CD4-positive, alpha-beta T cell treated with Interferon alpha-2 for 1 hour (primary cell): ENCODE results near the gene SESN1.
A peak's percentile ranks its signal among the peaks of the same experiment; 100 is the strongest.
"Not testable (repeated sequence)": the region's sequence is repeated elsewhere in the genome, so short reads cannot be mapped to it uniquely, and the experiment has no call there.

Experiments
- DNase-seq, 2 donors: peaks; one replicate each; pipeline ENCODE4 v3.0.0-alpha.2; 2020 to 2022

The SESN1 gene

DNA sequence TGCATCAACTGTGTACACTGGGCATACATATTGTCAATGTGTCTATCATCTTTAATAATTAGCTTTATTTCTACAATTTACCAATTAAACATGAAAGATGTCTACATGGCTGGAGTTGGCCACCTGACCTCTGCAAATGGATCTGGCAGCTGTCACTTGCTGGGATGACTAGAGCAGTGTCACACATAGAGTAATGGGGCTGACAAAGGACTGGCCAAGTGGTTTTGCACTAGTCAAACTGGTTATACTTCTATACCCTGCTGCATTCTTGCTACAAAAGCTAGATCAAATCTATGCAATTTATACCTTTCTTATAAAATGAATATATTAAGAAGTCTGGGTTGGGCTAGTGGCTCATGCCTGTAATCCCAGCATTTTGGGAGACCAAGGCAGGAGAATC, 99.3 kb downstream of the SESN1 start:
- DNase-seq = no peak

- no peak for DNase-seq
Measured at GRCh38 chr6:108993876-108994275, 100.8 kb downstream of the SESN1 start.

DNA sequence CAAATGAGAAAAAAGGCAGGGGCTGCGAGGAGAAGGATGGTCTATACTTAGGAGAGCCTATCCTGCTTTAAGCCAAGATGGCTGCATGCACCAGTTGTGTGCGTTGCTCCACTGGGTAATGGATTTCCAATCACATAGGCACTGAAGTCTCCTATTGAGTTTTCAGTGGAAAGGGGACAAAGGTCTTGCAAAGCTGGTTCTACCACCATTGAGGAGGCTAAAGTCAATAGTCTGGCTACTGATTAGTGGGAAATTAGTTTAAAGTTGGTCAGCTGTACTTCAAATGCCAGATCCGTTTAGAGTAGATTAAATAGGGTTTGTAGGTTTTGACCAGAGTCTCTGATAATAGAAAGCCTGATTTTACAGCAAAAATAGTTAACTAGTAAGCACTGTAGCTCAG, 104.9 kb downstream of the SESN1 start:
- no peak for DNase-seq

DNA sequence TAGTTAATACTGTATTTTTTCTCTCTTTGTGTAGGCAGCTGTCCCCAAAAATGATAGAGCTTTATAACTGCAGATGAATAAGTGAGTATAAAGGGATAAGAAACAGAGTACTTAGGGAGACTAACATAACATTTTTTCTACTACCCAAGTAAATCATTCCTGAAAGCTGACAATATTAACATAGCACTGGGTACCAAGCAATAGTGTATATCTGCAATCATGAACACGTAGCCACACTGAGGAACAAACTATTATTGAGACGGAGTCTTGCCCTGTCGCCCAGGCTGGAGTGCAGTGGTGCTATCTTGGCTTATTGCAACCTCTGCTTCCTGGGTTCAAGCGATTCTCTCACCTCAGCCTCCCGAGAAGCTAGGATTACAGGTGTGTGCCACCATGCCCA, 105.9 kb downstream of the SESN1 start:
- no peak for DNase-seq

GRCh38 chr6:108988296-108988695, 106.3 kb downstream of the SESN1 start:
- DNase-seq = no peak

- DNase-seq = no peak
Measured at GRCh38 chr6:108987156-108987555, 107.5 kb downstream of the SESN1 start.

- no peak for DNase-seq
Measured at GRCh38 chr6:108985301-108985700, 109.3 kb downstream of the SESN1 start.

DNA sequence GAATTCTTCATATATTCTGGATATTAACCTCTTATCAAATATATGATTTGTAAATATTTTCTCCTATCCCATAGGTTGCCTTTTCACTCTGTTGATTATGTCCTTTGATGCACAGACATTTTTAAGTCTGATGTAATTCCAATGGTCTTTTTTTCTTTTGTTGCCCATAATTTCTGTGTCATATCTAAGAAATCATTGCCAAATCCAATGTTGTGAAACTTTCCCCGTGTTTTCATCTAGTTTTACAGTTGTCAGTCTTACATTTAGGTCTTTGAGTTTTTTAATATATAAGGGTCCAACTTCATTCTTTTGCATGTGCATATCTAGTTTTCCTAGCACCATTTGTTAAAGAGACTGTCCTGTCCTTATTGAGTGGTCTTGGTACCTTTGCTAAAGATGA, 111.5 kb downstream of the SESN1 start:
- DNase-seq = no peak

- DNase-seq = no peak
Measured at GRCh38 chr6:108982154-108983113, 112.2 kb downstream of the SESN1 start.

GRCh38 chr6:108978638-108979037, 116.0 kb downstream of the SESN1 start:
- DNase-seq = not testable (repeated sequence)

DNA sequence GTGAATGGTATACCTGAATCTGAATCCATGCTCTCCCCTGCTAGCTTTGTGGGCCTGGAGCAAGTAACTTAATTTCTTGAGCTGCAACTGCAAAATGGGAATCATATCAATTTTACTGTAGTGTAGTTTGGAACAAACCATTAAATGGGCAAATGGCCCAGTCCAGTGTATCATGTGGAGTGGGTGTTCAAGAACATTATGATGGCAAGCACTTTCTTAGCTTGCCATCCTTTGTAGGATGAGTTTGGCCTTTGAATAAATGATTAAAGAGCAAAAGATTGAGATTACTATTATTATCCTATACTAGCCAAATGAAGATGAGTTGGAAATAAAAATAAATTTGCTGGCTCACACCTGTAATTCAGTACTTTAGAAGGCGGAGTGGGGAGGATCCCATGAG, 120.4 kb downstream of the SESN1 start:
- DNase-seq = no peak

DNA sequence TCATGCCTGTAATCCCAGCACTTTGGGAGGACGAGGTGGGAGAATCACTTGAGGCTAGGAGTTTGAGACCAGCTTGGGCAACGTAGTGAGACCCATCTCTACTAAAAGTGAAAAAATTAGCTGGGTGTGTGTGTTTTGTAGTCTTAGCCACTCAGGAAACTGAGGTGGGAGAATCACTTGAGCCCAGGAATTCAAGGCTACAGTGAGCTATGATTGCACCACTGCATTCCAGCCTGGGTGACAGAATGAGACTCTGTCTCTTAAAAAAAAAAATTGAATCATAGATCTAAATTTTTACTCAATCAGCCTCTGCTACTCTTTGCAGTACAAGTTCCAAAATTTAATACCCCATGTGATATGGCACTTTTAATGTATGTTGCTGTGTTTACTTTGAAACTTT, 124.9 kb downstream of the SESN1 start:
- DNase-seq = no peak

- no peak for DNase-seq
Measured at GRCh38 chr6:108968325-108969316, 126.0 kb downstream of the SESN1 start.

DNA sequence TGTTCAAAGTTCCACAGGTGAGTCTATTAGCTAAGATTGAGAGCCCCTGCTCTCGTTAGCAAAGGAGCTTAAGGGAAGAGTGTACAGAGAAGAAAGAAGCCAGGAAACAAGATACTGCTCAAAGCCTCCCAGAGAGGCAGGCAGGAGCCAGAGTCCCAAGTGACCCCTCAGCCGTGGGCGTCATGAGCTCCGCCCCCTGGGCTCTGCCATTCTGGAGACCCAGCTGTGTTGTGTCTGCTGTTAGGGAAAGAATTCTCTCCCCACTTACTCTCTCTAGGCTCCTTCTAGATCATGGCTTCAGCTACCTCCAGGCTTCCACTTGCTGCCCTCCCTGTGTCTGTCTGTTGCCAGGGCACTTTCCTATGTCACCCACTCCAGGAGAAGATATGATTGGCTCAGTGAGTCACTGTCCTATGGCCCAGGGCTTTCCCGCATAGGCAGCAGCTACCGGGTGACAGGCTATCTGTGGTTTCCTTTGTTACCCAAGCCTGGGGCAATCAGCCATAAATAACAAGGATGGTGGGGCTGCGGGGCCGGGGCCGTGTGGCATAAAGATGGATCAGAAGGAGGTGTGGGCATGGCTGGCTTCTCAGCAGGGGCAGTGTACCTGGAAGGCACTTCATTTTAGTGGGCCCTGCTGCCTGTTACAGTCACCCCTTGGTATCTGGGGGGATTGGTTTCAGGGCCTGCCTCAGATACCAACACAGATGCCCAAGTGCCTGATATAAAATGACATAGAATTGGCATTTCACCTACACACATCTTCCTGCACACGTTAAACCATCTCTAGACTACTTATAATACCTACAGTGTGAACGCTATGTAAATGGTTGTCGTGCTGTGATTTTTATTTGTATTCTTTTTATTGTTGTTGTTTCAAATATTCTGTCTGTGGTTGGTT, 127.5 kb downstream of the SESN1 start:
- peak; percentile 36 to 63 for DNase-seq

GRCh38 chr6:108966251-108966650, 128.4 kb downstream of the SESN1 start:
- DNase-seq = no peak

GRCh38 chr6:108961985-108962384, 132.7 kb downstream of the SESN1 start:
- no peak for DNase-seq

DNA sequence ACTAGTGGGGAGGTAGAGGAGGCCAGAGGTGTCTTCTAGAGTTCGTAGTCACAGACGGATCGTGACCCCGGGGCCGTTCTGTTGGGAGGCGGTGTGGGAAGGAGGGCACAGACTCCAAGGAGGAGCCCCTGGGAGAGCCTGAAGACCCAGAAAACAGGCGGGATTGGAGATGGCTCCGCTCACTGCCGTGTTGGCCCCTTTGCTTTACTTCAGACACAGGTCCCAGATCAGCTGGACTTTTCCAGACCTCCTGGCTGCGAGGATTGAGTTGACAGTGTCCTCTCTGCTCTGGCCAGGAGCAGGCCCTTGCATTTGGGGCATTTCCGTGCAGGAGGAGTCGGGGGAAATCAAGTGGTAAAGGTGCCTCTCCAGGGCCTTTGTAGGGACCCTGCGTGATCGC, 133.6 kb downstream of the SESN1 start:
- DNase-seq = no peak

DNA sequence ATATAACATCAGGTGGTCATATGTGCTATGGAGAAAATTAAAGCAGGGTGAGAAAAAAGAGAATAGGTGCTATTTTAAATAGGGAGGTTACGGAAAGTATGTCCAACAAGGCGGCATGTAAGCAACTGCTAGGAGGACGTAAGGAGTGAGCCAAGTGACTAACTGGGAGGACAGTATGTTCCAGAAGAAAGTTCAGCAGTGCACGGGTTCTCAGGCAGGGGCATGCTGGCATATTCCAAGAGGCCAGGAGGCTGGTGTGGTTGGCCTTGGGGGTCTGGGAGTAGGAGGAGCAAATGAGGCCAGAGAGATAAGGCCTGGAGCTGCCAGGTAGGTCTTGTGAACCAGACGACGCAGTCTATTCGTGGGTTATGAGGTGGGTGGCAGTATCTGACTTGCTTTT, 134.0 kb downstream of the SESN1 start:
- DNase-seq = no peak

DNA sequence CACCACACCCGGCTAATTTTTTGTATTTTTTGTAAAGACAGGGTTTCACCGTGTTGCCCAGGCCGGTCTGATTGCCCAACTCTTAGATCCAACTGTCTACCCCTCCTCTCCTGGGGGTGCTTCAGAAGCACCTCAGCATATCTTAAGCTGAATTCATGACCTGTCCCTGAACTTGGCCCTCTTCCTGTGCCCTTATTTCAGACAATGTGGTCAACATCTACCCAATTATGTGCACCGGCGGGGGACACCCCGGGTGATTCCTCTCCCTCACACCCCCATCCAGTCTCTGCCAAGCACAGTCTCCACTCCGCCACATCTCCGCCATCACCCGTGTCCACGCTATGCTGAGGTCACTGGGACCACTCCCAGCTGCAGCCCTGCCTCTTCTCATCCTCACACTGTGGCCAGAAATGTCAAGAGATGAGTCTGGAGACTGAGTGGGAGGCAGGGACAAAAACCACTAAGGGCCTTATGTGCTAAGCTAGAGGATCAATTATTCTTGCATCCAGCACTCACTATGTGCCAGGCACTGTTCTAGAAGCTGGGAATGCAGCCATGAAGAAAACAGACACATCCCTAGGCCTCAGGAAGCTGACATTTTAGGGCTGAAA, 134.6 kb downstream of the SESN1 start:
- DNase-seq = no peak

- no peak for DNase-seq
Measured at GRCh38 chr6:108958900-108959770, 135.5 kb downstream of the SESN1 start.

DNA sequence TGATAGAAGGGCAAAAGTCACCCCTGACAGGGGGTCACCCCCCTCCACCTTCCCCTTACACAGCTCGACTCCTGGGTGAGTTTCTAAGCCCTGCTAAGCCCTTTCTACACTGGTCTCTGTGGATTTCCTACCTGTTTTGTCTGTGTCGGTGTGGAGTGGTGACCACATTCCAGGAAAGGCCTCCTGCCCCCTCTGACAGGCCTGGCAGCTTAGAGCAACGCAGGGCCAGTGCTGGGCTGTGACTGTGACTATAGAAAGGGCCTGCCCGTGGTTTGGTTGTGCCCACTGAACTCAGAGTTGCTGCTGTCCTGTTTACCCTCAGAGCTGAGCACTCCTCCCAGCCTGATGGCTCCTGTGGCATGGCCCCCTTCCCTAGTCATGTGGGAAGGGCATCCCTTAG, 137.4 kb downstream of the SESN1 start:
- DNase-seq = no peak
